GM12865 (cell line): ENCODE data around the gene MAP2K5.

Source experiments
- DNase-seq: peaks from one replicate; pipeline ENCODE4 v3.0.0; 2010; ENCODE audit warnings: low read depth
- H3K4me3 ChIP-seq: 2 replicates; pipeline ENCODE4 v1.5.1; 2011; ENCODE audit warnings: mild to moderate bottlenecking, low read depth, low read length, control low read depth
- CTCF ChIP-seq: IDR thresholded peaks from 2 replicates; pipeline ENCODE4 v1.5.1; 2011; ENCODE audit warnings: low read length, control low read depth, low read depth, inconsistent platforms; ENCODE audit not compliant: insufficient read depth; ENCODE audit errors: missing control alignments

The MAP2K5 gene

GRCh38 chr15:67753891-67754290, 211.4 kb downstream of the MAP2K5 start:
- H3K4me3 ChIP-seq, result no peak overlapping the region
- DNase-seq, result no peak
- no peak for TF ChIP-seq CTCF

DNA sequence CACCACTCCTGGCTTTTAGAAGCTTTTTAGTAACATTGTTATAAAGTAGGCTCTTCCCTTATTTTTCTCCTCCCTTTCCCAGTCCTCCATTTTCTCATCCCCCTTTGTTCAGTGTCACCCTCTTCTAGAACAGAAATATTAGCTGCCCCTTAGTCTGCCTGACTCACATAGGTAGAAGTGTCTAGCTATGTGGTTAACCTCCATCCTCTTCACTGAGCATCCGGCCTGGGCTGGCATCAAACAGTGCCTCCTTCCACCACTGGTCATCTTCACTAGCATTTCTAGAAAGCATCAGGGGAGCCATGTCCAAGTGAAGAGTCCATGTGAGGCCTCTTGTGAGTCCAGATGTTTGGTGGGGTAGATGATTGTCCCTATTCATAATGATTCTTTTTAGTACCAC, 212.8 kb downstream of the MAP2K5 start:
- TF ChIP-seq CTCF, result no peak
- no peak for DNase-seq
- no peak overlapping the region for H3K4me3 ChIP-seq

- no peak overlapping the region for H3K4me3 ChIP-seq
- DNase-seq, result no peak
- no peak for TF ChIP-seq CTCF
These were observed 213.4 kb downstream of the MAP2K5 start for GRCh38 chr15:67755936-67756335.

- no peak for TF ChIP-seq CTCF
- DNase-seq, result no peak
- H3K4me3 ChIP-seq, result no peak overlapping the region
These were observed 216.3 kb downstream of the MAP2K5 start for GRCh38 chr15:67758619-67759300.

GRCh38 chr15:67760901-67761300, 218.4 kb downstream of the MAP2K5 start:
- H3K4me3 ChIP-seq, result no peak overlapping the region
- DNase-seq, result no peak
- no peak for TF ChIP-seq CTCF

DNA sequence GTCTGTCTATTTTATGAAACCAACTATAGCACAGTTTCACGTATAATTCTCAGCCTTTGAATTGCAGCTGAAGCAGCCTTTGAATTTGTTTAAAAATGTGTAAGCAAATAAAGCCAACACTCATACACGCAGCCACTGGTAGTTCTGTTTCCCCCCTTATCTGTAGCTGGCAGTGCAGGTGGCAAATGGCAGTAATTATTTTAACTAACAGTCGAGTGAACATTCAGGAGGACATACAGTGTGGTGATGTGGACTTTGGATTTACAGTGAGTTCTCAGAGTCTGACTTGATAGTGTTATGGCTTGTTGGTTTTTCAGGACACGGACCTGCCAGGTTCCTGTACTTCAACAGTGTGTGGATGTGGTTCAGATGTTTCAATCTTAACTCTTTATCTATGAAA, 218.8 kb downstream of the MAP2K5 start:
- TF ChIP-seq CTCF, result no peak
- DNase-seq, result no peak
- no peak overlapping the region for H3K4me3 ChIP-seq

DNA sequence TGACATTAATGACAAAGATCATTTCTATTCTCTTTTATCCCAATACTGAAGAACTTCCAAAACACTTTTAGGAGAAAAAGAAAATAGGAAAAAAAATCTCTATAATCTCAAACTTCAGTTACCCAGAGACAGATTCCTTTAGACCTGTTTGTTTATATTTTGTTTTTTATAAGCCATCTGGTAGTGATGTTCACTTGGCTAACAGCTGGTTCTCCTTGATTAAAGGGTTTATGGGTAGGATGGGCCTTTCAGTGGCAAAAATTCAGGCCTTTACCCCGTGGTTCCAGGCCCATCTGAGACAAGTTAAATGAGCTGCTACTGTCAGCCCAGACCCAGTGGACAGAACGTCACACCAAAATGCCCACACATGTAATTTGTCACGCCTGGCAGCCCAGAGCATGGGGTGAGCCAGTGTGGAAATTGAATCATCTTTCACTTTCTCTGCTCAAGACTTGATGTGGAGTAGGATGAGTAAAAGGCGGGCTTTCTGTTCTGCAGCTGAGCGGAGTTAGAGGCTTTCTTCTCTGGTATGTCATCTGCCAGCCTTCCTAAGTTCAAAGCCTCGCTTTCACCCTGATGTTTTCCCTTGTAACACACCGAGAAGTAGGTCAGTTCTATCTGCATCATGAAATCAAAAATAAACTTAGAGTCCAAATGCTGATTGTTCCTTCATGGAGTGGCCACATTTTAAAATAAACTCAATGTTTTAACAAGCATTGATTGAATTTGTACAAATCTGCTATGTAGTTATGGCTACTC, 220.3 kb downstream of the MAP2K5 start:
- no peak for TF ChIP-seq CTCF
- DNase-seq, result peak; percentile 88
- H3K4me3 ChIP-seq, result no peak overlapping the region
